WERI-Rb-1 (cell line): ENCODE results near the gene DCBLD1.

Experiments
- DNase-seq: peaks from one replicate; pipeline ENCODE4 v3.0.0-alpha.2; 2020
- H3K27ac ChIP-seq: fragments of 250-450 bp; sonication (Bioruptor Pico); 2 replicates; pipeline ENCODE4 v1.5.1; 2020; ENCODE audit warnings: mild to moderate bottlenecking, moderate library complexity
- H3K27me3 ChIP-seq: fragments of 250-450 bp; sonication (Bioruptor Pico); 2 replicates; pipeline ENCODE4 v1.5.1; 2021; ENCODE audit warnings: mild to moderate bottlenecking, low read depth, moderate library complexity; ENCODE audit not compliant: insufficient read depth, severe bottlenecking
- H3K36me3 ChIP-seq: fragments of 250-450 bp; sonication (Bioruptor Pico); 2 replicates; pipeline ENCODE4 v1.5.1; 2020; ENCODE audit warnings: mild to moderate bottlenecking, moderate library complexity
- H3K4me3 ChIP-seq: 2 replicates; pipeline ENCODE4 v1.5.1; 2011; ENCODE audit warnings: low read depth, mild to moderate bottlenecking, control low read depth, low read length
- H3K9me3 ChIP-seq: fragments of 250-450 bp; sonication (Bioruptor Pico); 2 replicates; pipeline ENCODE4 v1.5.1; 2021; ENCODE audit warnings: mild to moderate bottlenecking, moderate library complexity; ENCODE audit not compliant: severe bottlenecking
- CTCF ChIP-seq: IDR thresholded peaks from 2 replicates; pipeline ENCODE4 v1.5.1; 2011; ENCODE audit warnings: low read depth, mild to moderate bottlenecking, control low read depth, inconsistent platforms, low read length

Gene DCBLD1

DNA sequence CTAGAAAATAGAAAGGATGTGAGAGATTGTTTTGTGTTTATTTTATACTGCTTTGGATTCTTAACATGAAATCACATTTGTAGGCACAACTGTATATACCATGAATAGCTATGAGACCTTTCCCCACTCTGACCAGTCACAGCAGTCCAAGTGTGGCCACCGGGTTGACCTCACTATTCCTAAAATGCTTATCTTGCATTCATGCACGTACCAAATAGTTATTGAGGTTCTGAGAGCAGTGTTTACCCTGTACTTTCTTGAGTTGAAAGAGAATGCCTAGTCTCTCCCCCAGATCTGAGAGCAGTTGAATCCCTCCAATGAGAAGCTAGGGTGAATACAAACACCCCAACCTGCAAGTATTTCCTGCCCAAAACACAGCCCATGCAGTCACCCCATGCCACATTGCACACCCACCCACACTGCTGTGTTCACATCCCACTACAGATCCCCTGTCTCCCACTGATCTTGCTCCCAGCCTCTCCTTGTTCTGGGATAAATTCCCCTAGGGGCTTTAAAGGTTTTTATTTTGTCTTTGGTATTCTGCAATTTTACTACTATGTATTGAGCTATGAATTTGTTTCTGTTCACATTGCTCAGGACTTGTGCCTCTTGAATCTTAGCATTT is 68.3 kb downstream of the DCBLD1 start:
- Histone ChIP-seq H3K27ac (no peak overlapping the region), H3K36me3 (no peaks in the 10 kb centered on the region), H3K9me3 (no peaks in the 10 kb centered on the region), H3K27me3 (no peaks in the 10 kb centered on the region), H3K4me3 (no peak overlapping the region)
- DNase-seq, result no peak
- no peak for TF ChIP-seq CTCF

- Histone ChIP-seq H3K4me3 (no peak overlapping the region), H3K27me3 (no peaks in the 10 kb centered on the region), H3K9me3 (no peaks in the 10 kb centered on the region), H3K36me3 (no peaks in the 10 kb centered on the region), H3K27ac (no peak overlapping the region)
- no peak for DNase-seq
- no peak for TF ChIP-seq CTCF
Observed at GRCh38 chr6:117552618-117553017, 70.1 kb downstream of the DCBLD1 start.

DNA sequence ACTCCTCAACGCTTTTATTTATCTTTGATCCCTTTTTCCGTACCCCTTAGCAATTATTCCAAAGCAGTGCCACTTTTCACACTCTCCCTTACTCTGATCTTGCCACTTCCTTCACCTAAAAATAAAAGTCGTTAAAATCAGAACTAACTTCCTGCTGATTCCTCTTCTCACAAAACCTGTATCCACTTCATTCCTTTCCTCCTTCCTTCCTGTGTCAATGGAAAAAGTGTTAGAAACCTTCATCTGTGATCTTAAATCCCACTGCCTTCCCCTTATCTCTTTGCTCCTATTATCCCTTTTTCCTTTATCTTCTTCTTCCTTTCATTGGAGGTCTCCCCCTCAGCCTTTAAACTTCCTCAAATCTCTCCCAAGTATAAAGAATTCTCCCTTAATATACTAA is 70.7 kb downstream of the DCBLD1 start:
- no peak overlapping the region for H3K27ac ChIP-seq
- H3K9me3 ChIP-seq, result no peaks in the 10 kb centered on the region
- no peak for TF ChIP-seq CTCF
- no peak for DNase-seq
- H3K27me3 ChIP-seq, result no peaks in the 10 kb centered on the region
- H3K36me3 ChIP-seq, result no peaks in the 10 kb centered on the region
- no peak overlapping the region for H3K4me3 ChIP-seq

DNA sequence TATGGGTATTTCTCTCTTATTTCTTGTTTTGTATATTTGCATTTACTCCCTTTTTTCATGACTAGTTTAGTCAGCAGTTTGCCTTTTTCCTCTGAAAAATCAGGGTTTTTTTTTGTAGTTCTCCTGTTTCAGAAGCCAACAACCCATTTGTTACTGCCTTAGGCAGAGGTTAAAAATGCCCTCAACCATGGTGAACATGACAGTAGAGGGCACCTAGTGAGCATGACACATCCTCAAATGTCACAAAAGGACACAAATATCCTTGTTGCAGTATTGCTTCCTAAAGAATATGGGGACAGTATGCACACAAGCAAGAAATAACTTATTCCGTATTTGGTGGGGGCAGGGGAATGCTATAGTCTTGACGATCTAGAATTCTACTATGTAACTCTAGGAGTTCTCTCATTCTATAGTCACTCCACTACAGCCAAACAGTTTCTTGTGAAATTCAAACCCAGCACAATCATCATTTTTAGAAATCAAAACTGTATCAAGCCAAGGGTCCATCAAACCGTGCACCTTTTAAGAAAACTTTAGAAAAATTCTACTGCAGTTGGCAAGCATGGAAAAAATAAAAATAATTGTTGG is 72.9 kb downstream of the DCBLD1 start:
- no peaks in the 10 kb centered on the region for H3K36me3 ChIP-seq
- no peak overlapping the region for H3K27ac ChIP-seq
- no peak for DNase-seq
- TF ChIP-seq CTCF, result no peak
- H3K9me3 ChIP-seq, result no peaks in the 10 kb centered on the region
- H3K4me3 ChIP-seq, result no peak overlapping the region
- H3K27me3 ChIP-seq, result no peaks in the 10 kb centered on the region

DNA sequence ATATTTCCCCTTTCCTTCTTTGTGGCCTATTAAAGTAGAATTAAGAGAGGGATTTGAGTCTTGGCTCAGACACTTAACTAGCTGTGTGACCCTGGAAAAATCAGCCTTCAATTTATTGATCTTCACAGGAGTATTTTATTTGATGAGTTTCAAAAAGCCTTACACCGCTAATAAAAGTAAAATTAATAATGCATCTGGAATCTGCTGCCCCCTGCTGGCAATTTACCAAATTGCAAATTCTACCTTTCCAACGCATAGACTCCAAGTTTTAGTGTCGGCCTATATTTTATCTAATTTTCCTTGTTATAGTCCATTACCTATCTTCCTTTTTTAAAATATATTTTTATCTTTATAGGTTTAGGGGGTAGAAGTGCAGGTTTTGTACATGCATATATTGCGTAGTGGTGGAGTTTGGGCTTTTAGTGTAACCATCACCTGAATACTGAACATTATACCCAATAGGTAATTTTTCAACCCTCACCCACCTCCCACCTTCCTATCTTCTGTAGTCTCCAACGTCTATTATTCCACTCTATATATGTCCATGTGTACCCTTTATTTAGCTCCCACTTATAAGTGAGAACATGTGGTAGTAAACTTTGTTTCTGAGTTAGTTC is 73.5 kb downstream of the DCBLD1 start:
- no peaks in the 10 kb centered on the region for H3K9me3 ChIP-seq
- no peak for DNase-seq
- H3K36me3 ChIP-seq, result no peaks in the 10 kb centered on the region; the same call in 1 of the 2 replicates
- H3K27me3 ChIP-seq, result no peaks in the 10 kb centered on the region
- no peak overlapping the region for H3K4me3 ChIP-seq
- 0 out of 2 replicates have a peak, but pooled peaks have one; percentile 20 for TF ChIP-seq CTCF
- no peak overlapping the region for H3K27ac ChIP-seq

GRCh38 chr6:117557951-117558350 is 75.5 kb downstream of the DCBLD1 start:
- H3K36me3 ChIP-seq, result peaks cover 7% of the 10 kb centered on the region
- no peak for TF ChIP-seq CTCF
- H3K27ac ChIP-seq, result no peak overlapping the region
- no peak overlapping the region for H3K4me3 ChIP-seq
- DNase-seq, result no peak
- no peaks in the 10 kb centered on the region for H3K27me3 ChIP-seq
- H3K9me3 ChIP-seq, result no peaks in the 10 kb centered on the region
